Kidney (tissue), 14 donors: ENCODE data around the gene RPS19BP1. TPM values are rescaled to one million over a fixed set of nuclear protein-coding genes. Genes with fewer than 3 reads are reported as not detected.
A peak's percentile ranks its signal among the peaks of the same experiment; 100 is the strongest.
"Not testable (repeated sequence)": the region's sequence is repeated elsewhere in the genome, so short reads cannot be mapped to it uniquely, and the experiment has no call there.

Experiments used
- DNase-seq, 5 donors: peaks; one replicate each; pipeline ENCODE4 v3.0.0-alpha.2; 2013 to 2020
- FAIRE-seq: peaks from 2 replicates; lab custom pipeline; 2012; peaks lifted over from hg19 to GRCh38; lab: Jason Lieb, UNC
- H3K27ac ChIP-seq, 2 donors: one replicate each; pipeline ENCODE4 v1.7.0; 2013; ENCODE audit warnings: low read depth in 2 of 2, low read length in 2 of 2, inconsistent platforms in 1 of 2
- H3K27me3 ChIP-seq: one replicate; pipeline ENCODE4 v1.7.1; 2013; ENCODE audit warnings: low read length, inconsistent platforms; ENCODE audit not compliant: control insufficient read depth, insufficient read depth
- H3K36me3 ChIP-seq, 3 donors: one replicate each; pipeline versions ENCODE4 v1.7.0 to v1.7.1; 2013; ENCODE audit warnings: low read length in 3 of 3, control low read depth in 1 of 3, inconsistent platforms in 1 of 3; ENCODE audit not compliant: insufficient read depth in 3 of 3, control insufficient read depth in 2 of 3
- H3K4me1 ChIP-seq, 3 donors: one replicate each; pipeline versions ENCODE4 v1.7.0 to v1.7.1; 2013; ENCODE audit warnings: low read length in 3 of 3, inconsistent platforms in 1 of 3, low read depth in 1 of 3; ENCODE audit not compliant: control insufficient read depth in 2 of 3, insufficient read depth in 2 of 3
- H3K4me3 ChIP-seq, 3 donors: one replicate each; pipeline versions ENCODE4 v1.7.0 to v1.8.1; 2013; ENCODE audit warnings: low read length in 3 of 3, control low read depth in 1 of 3, inconsistent platforms in 1 of 3
- H3K9ac ChIP-seq, 3 donors: one replicate each; pipeline versions ENCODE4 v1.7.0 to v1.7.1; 2013; ENCODE audit warnings: low read length in 3 of 3, control low read depth in 1 of 3, inconsistent platforms in 1 of 3
- H3K9me3 ChIP-seq, 3 donors: one replicate each; pipeline versions ENCODE4 v1.7.0 to v1.7.1; 2013; ENCODE audit warnings: low read length in 3 of 3, control low read depth in 1 of 3, inconsistent platforms in 1 of 3; ENCODE audit not compliant: control insufficient read depth in 2 of 3, insufficient read depth in 1 of 3
- CTCF ChIP-seq: IDR thresholded peaks from 3 replicates; pipeline ENCODE4 v1.5.1; 2012; ENCODE audit warnings: mild to moderate bottlenecking, moderate library complexity, borderline replicate concordance; ENCODE audit not compliant: insufficient read depth; ENCODE audit errors: extremely low read depth
- intact Hi-C: fragments of 100-400 bp; cut with DNase I; formaldehyde crosslinking; loops from one replicate; pipeline ENCODE4 v1.11.1; 2022
- polyA plus RNA-seq: library from polyadenylated mRNA; stranded (reverse); fragments of 350-450 nt; fragmentation: Illumina TruSeq; extraction: RNeasy Lipid Tissue Mini Kit (QIAGEN cat#74804); gene quantifications from one replicate; pipeline ENCODE4 v1.2.3, GENCODE V29; 2014; ENCODE audit warnings: low read depth, low replicate concordance; ENCODE audit not compliant: insufficient read depth
- total RNA-seq: library from RNA; stranded (reverse); fragmentation: NEBNext Ultra II Directional; extraction: Animal tissue kit (Norgen Biotek cat#: 25700); gene quantifications from one replicate; pipeline ENCODE4 v1.2.1, GENCODE V29; 2021
- donor health status: control.
- donor health status: control.
- donor health status: control.
- donor health status: control.
- donor health status: control.
- donor health status: DM: yes; HTN: yes; CAD: no.
- donor health status: Normal renal cell carcinoma (clear cell type).

The RPS19BP1 gene
- total and polyA plus RNA-seq, 2 donors from 2014 or later: 51.8 to 180 TPM

GRCh38 chr22:39524753-39525657, 7.5 kb downstream of the RPS19BP1 start:
- intact Hi-C loops: no loop called here
- FAIRE-seq: no peak
- H3K4me1 ChIP-seq: peaks cover 0 to 60% (median 47%) of the 10 kb centered on the region in 3 donors
- DNase-seq: peak in 1 of 5 donors; percentile 71
- no peaks in the 10 kb centered on the region for H3K27me3 ChIP-seq
- no peak overlapping the region for H3K27ac ChIP-seq
- H3K9me3 ChIP-seq: no peaks in the 10 kb centered on the region
- H3K4me3 ChIP-seq: no peak overlapping the region
- peak overlapping the region in 1 of 3 donors; percentile 26 for H3K9ac ChIP-seq
- peaks cover 7 to 44% (median 28%) of the 10 kb centered on the region in 3 donors for H3K36me3 ChIP-seq
- no peak for TF ChIP-seq CTCF

- Histone ChIP-seq H3K36me3 (peaks cover 7 to 37% (median 27%) of the 10 kb centered on the region in 3 donors), H3K9ac (peak overlapping the region in 1 of 3 donors; percentile 26), H3K4me1 (peaks cover 0 to 53% (median 40%) of the 10 kb centered on the region in 3 donors), H3K9me3 (no peaks in the 10 kb centered on the region), H3K27ac (no peak overlapping the region), H3K27me3 (no peaks in the 10 kb centered on the region), H3K4me3 (no peak overlapping the region)
- DNase-seq: peak in 2 of 5 donors; percentile 59 to 62
- intact Hi-C loops: no loop called here
- FAIRE-seq: no peak
- TF ChIP-seq CTCF: no peak
These were observed 8.3 kb downstream of the RPS19BP1 start for GRCh38 chr22:39524089-39524752.

- peaks cover 5 to 47% (median 32%) of the 10 kb centered on the region in 3 donors for H3K4me1 ChIP-seq
- peak overlapping the region; percentile 9 to 99 (median 15) for H3K9ac ChIP-seq
- DNase-seq (peak in 1 of 5 donors; percentile 42), FAIRE-seq (no peak)
- H3K27ac ChIP-seq: peak overlapping the region; percentile 15 to 51
- no peak for TF ChIP-seq CTCF
- intact Hi-C loops: no loop called here
- H3K4me3 ChIP-seq: peak overlapping the region; percentile 39 to 94 (median 87)
- no peaks in the 10 kb centered on the region for H3K9me3 ChIP-seq
- peaks cover 7 to 34% (median 23%) of the 10 kb centered on the region in 3 donors for H3K36me3 ChIP-seq
- H3K27me3 ChIP-seq: no peaks in the 10 kb centered on the region
These were observed 9.8 kb downstream of the RPS19BP1 start for GRCh38 chr22:39522567-39523300.

- FAIRE-seq: not testable (repeated sequence)
These were observed 10.5 kb downstream of the RPS19BP1 start for GRCh38 chr22:39522091-39522490.

GRCh38 chr22:39521106-39521885, 11.3 kb downstream of the RPS19BP1 start:
- H3K9ac ChIP-seq: peak overlapping the region; percentile 71 to 99 (median 96)
- peaks cover 7 to 34% (median 26%) of the 10 kb centered on the region in 3 donors for H3K36me3 ChIP-seq
- H3K27me3 ChIP-seq, H3K9me3 ChIP-seq, intact Hi-C loops, FAIRE-seq: not testable (repeated sequence)
- H3K4me3 ChIP-seq: peak overlapping the region; percentile 87 to 97 (median 94)
- DNase-seq: peak in 1 of 5 donors; percentile 65
- H3K4me1 ChIP-seq: peaks cover 5 to 40% (median 26%) of the 10 kb centered on the region in 3 donors
- H3K27ac ChIP-seq: peak overlapping the region; percentile 100

More at GRCh38 chr22:39522091-39522490, 10.5 kb downstream of the RPS19BP1 start:
- H3K27me3 ChIP-seq, H3K9me3 ChIP-seq, intact Hi-C loops: not testable (repeated sequence)
- Histone ChIP-seq H3K27ac (peak overlapping the region in 1 of 2 donors; percentile 100), H3K4me3 (peak overlapping the region; percentile 87 to 97 (median 94)), H3K4me1 (peaks cover 5 to 40% (median 26%) of the 10 kb centered on the region in 3 donors), H3K36me3 (peaks cover 7 to 34% (median 26%) of the 10 kb centered on the region in 3 donors), H3K9ac (peak overlapping the region; percentile 71 to 99 (median 96))
- peak in 1 of 5 donors; percentile 14 for DNase-seq
